ENCODE data around the gene DOCK1. TPM values are rescaled to one million over a fixed set of nuclear protein-coding genes. Genes with fewer than 3 reads are reported as not detected.

DOCK1 gene
- total RNA-seq, 2 experiments from 2014 or later: 0.14 to 0.18 TPM

DNA sequence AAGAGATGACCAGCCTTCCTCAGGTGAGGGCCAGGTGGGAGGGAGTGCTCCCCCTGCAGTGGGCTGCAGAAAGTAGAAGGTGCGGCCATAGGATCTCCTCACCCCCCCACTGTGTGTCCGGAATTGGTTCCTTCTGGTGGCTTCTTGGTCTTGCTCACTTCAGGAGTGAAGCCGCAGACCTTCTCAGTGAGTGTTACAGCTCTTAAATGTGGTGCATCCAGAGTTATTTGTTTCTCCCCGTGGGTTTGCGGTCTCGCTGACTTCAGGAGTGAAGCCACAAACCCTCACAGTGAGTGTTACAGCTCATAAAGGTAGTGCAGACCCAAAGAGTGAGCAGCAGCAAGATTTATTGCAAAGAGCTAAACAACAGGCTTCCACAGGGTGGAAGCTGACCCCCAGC lies 553.6 kb downstream of the DOCK1 start:
- H3K9me3 Mint-ChIP-seq: no peaks in the 10 kb centered on the region
- no peaks in the 10 kb centered on the region for H3K36me3 Mint-ChIP-seq (ENCODE audit: low read depth)
- no peaks in the 10 kb centered on the region for H3K27me3 Mint-ChIP-seq
- no peak overlapping the region for H3K4me3 Mint-ChIP-seq
- ChIA-PET CTCF (no interaction called here), POLR2A (no interaction called here)
- ATAC-seq (no peak), DNase-seq (no peak)
- H3K27ac Mint-ChIP-seq: no peak overlapping the region
- intact Hi-C loops (cut with micrococcal nuclease): no loop called here
- H3K4me1 Mint-ChIP-seq (ENCODE audit: low read depth): no peaks in the 10 kb centered on the region
- TF ChIP-seq, protein P1, sequence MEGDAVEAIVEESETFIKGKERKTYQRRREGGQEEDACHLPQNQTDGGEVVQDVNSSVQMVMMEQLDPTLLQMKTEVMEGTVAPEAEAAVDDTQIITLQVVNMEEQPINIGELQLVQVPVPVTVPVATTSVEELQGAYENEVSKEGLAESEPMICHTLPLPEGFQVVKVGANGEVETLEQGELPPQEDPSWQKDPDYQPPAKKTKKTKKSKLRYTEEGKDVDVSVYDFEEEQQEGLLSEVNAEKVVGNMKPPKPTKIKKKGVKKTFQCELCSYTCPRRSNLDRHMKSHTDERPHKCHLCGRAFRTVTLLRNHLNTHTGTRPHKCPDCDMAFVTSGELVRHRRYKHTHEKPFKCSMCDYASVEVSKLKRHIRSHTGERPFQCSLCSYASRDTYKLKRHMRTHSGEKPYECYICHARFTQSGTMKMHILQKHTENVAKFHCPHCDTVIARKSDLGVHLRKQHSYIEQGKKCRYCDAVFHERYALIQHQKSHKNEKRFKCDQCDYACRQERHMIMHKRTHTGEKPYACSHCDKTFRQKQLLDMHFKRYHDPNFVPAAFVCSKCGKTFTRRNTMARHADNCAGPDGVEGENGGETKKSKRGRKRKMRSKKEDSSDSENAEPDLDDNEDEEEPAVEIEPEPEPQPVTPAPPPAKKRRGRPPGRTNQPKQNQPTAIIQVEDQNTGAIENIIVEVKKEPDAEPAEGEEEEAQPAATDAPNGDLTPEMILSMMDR (IDR thresholded peaks at IDR 0.05): no peak

DNA sequence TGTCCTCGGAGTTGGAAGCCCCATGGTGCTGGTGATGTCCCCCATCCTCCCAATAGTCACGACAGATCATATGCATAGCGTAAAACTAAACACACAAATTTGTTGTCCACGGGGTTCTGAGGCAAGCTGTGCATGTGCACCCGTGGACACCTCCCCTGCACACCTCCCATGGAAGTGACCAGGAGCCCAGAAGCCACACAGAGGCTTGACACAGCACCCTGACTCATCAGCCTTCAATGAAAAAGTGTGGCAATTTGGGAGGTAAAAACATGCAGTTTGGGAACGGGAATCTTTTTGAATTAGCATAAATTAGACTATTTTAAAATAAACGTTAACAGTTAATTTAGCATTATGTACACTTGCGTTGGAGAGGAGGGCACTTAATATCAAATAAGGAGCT lies 554.7 kb downstream of the DOCK1 start:
- Mint-ChIP-seq H3K27ac (no peak overlapping the region), H3K36me3 (ENCODE audit: low read depth) (no peaks in the 10 kb centered on the region), H3K4me1 (ENCODE audit: low read depth) (no peaks in the 10 kb centered on the region), H3K27me3 (peaks cover under 1% of the 10 kb centered on the region), H3K9me3 (no peaks in the 10 kb centered on the region), H3K4me3 (no peak overlapping the region)
- ChIA-PET POLR2A (no interaction called here), CTCF (no interaction called here)
- TF ChIP-seq, protein P1 (IDR thresholded peaks at IDR 0.05): no peak
- DNase-seq: no peak
- ATAC-seq: no peak
- intact Hi-C loops (cut with micrococcal nuclease): no loop called here

DNA sequence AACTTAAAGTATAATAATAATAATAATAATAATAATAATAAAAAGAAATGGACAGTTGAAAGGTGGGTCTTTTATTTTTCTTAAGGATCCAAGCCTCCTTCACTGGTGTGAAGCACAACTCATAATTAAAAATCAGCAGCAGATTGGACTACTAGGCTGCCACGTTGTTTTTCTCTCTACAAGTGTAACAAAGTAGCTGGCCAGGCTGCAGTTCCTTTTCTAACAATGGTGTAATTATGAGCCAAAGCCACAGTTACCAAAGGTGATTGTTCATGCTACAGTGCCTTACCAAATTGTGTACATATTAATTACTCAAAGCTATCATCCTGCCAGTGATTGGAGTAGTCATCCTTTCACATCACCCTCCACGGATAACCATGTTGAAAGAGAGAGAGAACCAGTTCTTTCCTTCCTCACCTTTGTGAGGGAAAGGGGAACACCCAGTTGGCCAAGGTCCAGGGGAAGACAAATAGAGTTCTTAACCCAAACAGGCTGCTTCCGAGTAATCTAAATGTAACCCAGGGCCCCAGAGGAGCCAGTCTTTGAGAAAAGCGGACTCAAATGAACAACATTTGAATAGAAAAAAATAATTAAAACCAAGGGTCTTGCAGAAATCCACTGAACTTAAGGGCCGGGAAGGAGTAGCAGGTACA lies 557.5 kb downstream of the DOCK1 start:
- no peak for ATAC-seq
- no peaks in the 10 kb centered on the region for H3K9me3 Mint-ChIP-seq
- TF ChIP-seq, protein P1 (IDR thresholded peaks at IDR 0.05): no peak
- ChIA-PET POLR2A (no interaction called here), CTCF (no interaction called here)
- no peak overlapping the region for H3K27ac Mint-ChIP-seq
- no peaks in the 10 kb centered on the region for H3K4me1 Mint-ChIP-seq (ENCODE audit: low read depth)
- H3K36me3 Mint-ChIP-seq (ENCODE audit: low read depth): no peaks in the 10 kb centered on the region
- H3K27me3 Mint-ChIP-seq: peaks cover 1% of the 10 kb centered on the region
- H3K4me3 Mint-ChIP-seq: no peak overlapping the region
- no peak for DNase-seq
- intact Hi-C loops (cut with micrococcal nuclease): no loop called here

DNA sequence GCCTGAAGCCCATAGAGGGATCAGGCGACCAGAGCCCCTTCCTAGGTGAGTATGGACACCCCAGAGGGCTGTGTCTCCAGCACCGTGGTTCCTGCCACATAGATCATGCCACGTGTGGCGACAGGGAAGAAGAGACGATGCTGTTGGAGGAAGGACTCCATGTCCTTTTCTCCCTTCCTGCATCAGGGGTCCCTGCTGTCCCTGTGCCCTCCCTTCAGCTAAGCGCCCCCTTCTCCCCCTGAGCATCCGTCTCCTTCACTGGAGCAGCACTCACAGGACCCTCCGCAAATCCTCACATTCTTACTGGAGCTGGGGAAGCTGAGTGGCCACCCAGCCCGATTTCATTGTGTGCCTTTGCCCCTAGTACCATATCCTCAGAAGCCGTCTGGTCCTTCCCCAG lies 558.3 kb downstream of the DOCK1 start:
- POLR2A ChIA-PET: no interaction called here
- TF ChIP-seq, protein P1 (IDR thresholded peaks at IDR 0.05): no peak
- intact Hi-C loops (cut with micrococcal nuclease): no loop called here

DNA sequence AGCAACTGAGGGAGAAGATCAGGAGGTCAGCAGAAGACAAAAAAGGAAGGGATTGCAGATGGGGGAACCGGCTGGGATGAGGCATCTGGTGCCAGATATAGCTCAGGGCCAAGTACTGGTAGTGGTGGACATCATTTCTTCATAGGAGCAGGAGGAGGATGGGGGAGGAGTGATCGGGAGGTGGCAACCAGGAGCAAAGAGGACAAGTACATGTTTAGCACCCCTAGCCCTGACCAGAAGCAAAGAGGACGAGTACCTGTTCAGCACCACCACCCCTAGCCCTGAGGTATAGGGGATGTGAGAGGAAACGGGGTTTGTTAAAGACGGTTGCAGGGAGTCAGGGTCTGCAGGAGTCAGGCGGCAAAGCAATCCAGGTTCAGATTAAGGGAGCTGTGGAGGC lies 559.3 kb downstream of the DOCK1 start:
- ChIA-PET CTCF (no interaction called here), POLR2A (no interaction called here)
- Mint-ChIP-seq H3K4me3 (no peak overlapping the region), H3K4me1 (ENCODE audit: low read depth) (no peaks in the 10 kb centered on the region), H3K27ac (no peak overlapping the region), H3K27me3 (peaks cover 1% of the 10 kb centered on the region), H3K36me3 (ENCODE audit: low read depth) (no peaks in the 10 kb centered on the region), H3K9me3 (no peaks in the 10 kb centered on the region)
- intact Hi-C loops (cut with micrococcal nuclease): no loop called here
- ATAC-seq (no peak), DNase-seq (no peak)
- TF ChIP-seq, protein P1 (IDR thresholded peaks at IDR 0.05): no peak

More for the DNA sequence above, 558.3 kb downstream of the DOCK1 start:
- no peaks in the 10 kb centered on the region for H3K36me3 Mint-ChIP-seq (ENCODE audit: low read depth)
- H3K9me3 Mint-ChIP-seq: no peaks in the 10 kb centered on the region
- ATAC-seq (no peak), DNase-seq (no peak)
- H3K4me3 Mint-ChIP-seq: no peak overlapping the region
- no peak overlapping the region for H3K27ac Mint-ChIP-seq
- CTCF ChIA-PET: no interaction called here
- no peaks in the 10 kb centered on the region for H3K4me1 Mint-ChIP-seq (ENCODE audit: low read depth)
- peaks cover 1% of the 10 kb centered on the region for H3K27me3 Mint-ChIP-seq
